K562 (cell line): ENCODE data around the gene LRRC4. TPM values are rescaled to one million over a fixed set of nuclear protein-coding genes. Genes with fewer than 3 reads are reported as not detected.

ENCODE experiments used
- ATAC-seq: fragments of 200-7000 bp; cut with Tn5 transposase; 3 replicates; pipeline ENCODE4 v1.9.1; 2020; ENCODE audit warnings: moderate library complexity
- BruUV-seq: library from RNA; stranded (reverse); fragments of 400-500 nt; replicated peaks from 2 replicates; lab custom pipeline; 2021; lab: Mats Ljungman, UMichigan
- CTCF ChIA-PET: fragments of 300-600 bp; formaldehyde crosslinking; extraction: SDS; loops from one replicate; lab custom pipeline; 2021; ENCODE audit warnings: low intra/inter-chr PET ratio; lab: Yijun Ruan, JAX
- POLR2A ChIA-PET: fragments of 300-600, 350-650 bp; sonication (Branson Sonifier 250); formaldehyde crosslinking; extraction: SDS; loops from one replicate; lab custom pipeline; 2021; ENCODE audit warnings: antibody characterized with exemption, inconsistent platforms; lab: Yijun Ruan, JAX
- DNase-seq, 4 experiments: peaks; one replicate each; pipeline versions ENCODE4 v3.0.0 to v3.0.0-alpha.2; 2011 to 2018; ENCODE audit warnings: low spot score in 3 of 4, mixed read lengths in 3 of 4; ENCODE audit errors: extremely low read depth in 1 of 4
- FAIRE-seq: peaks from 2 replicates; lab custom pipeline; 2011; peaks lifted over from hg19 to GRCh38; lab: Jason Lieb, UNC
- H2AFZ ChIP-seq: 2 replicates; pipeline ENCODE4 v1.6.0; 2011; ENCODE audit warnings: low read depth, low read length, control low read depth, inconsistent platforms
- H3K27ac ChIP-seq: fragments of 200-600 bp; 3 replicates; pipeline ENCODE4 v1.8.0; 2011; ENCODE audit warnings: low read depth, mild to moderate bottlenecking, control low read depth, inconsistent platforms, low read length, moderate library complexity, mixed read lengths; ENCODE audit errors: extremely low read depth
- H3K27me3 ChIP-seq, 2 experiments: fragments of 300-600 bp in 1 of 2; 2 replicates in 1 of 2; 3 replicates in 1 of 2; pipeline versions ENCODE4 v1.6.0 to v1.8.0; 2011; ENCODE audit warnings: inconsistent platforms in 2 of 2, low read length in 2 of 2, mild to moderate bottlenecking in 1 of 2, mixed read lengths in 1 of 2, moderate library complexity in 1 of 2; ENCODE audit not compliant: control insufficient read depth in 2 of 2, insufficient read depth in 2 of 2
- H3K36me3 ChIP-seq: fragments of 300-600 bp; 3 replicates; pipeline ENCODE4 v1.8.0; 2011; ENCODE audit warnings: mild to moderate bottlenecking, low read length, inconsistent platforms; ENCODE audit not compliant: control insufficient read depth, insufficient read depth
- H3K4me1 ChIP-seq, 2 experiments: fragments of 200-600 bp in 1 of 2; replicated peaks in 1 of 2; 2 replicates in 1 of 2; 3 replicates in 1 of 2; pipeline versions ENCODE4 v1.5.1 to v1.8.0; 2011; ENCODE audit warnings: inconsistent platforms in 2 of 2, low read length in 2 of 2, mild to moderate bottlenecking in 1 of 2, mixed read lengths in 1 of 2, moderate library complexity in 1 of 2; ENCODE audit not compliant: control insufficient read depth in 2 of 2, insufficient read depth in 2 of 2
- H3K4me2 ChIP-seq: 2 replicates; pipeline ENCODE4 v1.6.1; 2011; ENCODE audit warnings: low read length, control low read depth, inconsistent platforms, mixed read lengths; ENCODE audit not compliant: insufficient read depth
- H3K4me3 ChIP-seq: fragments of 200-600 bp; sonication (generic), shearing (Covaris generic); 2 replicates; pipeline ENCODE4 v1.5.1; 2016; ENCODE audit warnings: control low read depth, inconsistent platforms
- H3K79me2 ChIP-seq: fragments of 200-600 bp; 3 replicates; pipeline ENCODE4 v1.8.0; 2011; ENCODE audit warnings: low read length, inconsistent platforms; ENCODE audit not compliant: control insufficient read depth, insufficient read depth
- H3K9ac ChIP-seq, 2 experiments: 2 replicates each; pipeline versions ENCODE4 v1.6.0 to v1.6.1; 2011; ENCODE audit warnings: low read depth in 2 of 2, low read length in 2 of 2, control low read depth in 1 of 2, inconsistent platforms in 1 of 2, mild to moderate bottlenecking in 1 of 2, mixed read lengths in 1 of 2; ENCODE audit not compliant: insufficient read depth in 1 of 2
- H3K9me1 ChIP-seq: one replicate; pipeline ENCODE4 v1.6.0; 2011; ENCODE audit warnings: inconsistent platforms, mild to moderate bottlenecking, low read length, moderate library complexity; ENCODE audit not compliant: control insufficient read depth, insufficient read depth
- H3K9me3 ChIP-seq: replicated peaks from 2 replicates; pipeline ENCODE4 v1.5.1; 2011; ENCODE audit warnings: low read depth, low read length, inconsistent platforms; ENCODE audit not compliant: control insufficient read depth, insufficient read depth
- H4K20me1 ChIP-seq: replicated peaks from 2 replicates; pipeline ENCODE4 v1.6.1; 2011; ENCODE audit warnings: low read length, inconsistent platforms, mixed read lengths; ENCODE audit not compliant: control insufficient read depth, insufficient read depth
- GABPB2 ChIP-seq: fragments of 250-450 bp; sonication (Bioruptor Pico); conservative IDR thresholded peaks from 2 replicates; pipeline ENCODE4 v1.5.1; 2021; ENCODE audit warnings: mild to moderate bottlenecking
- THRA ChIP-seq: fragments of 450-650 bp; IDR thresholded peaks from 2 replicates; pipeline ENCODE4 v1.6.1; 2017; ENCODE audit warnings: mild to moderate bottlenecking, moderate library complexity
- ZFP30 ChIP-seq: fragments of 250-450 bp; sonication (Bioruptor Pico); IDR thresholded peaks from 2 replicates; pipeline ENCODE4 v1.8.0; 2022; ENCODE audit warnings: moderate library complexity, mild to moderate bottlenecking, inconsistent platforms, borderline replicate concordance
- ZNF785 ChIP-seq: fragments of 250-450 bp; sonication (Bioruptor Pico); IDR thresholded peaks from 2 replicates; pipeline ENCODE4 v1.4.0; 2020; ENCODE audit warnings: mild to moderate bottlenecking
- WGBS: fragments of 100-300 bp; shearing (Covaris generic); methylation state at CpG from one replicate; pipeline ENCODE4 v1.1.6; 2016; ENCODE audit warnings: low coverage, mixed read lengths; ENCODE audit not compliant: insufficient coverage; ENCODE audit errors: missing lambda C conversion rate; 5-methylcytosine and 5-hydroxymethylcytosine counted together
- in situ Hi-C: fragments of 300-500 bp; cut with MboI; formaldehyde crosslinking; loops from 4 replicates; pipeline ENCODE4 v1.15.0; 2018; ENCODE audit warnings: inconsistent platforms, mixed read lengths
- intact Hi-C: fragments of 100-400 bp; cut with micrococcal nuclease; formaldehyde crosslinking; loops from 2 replicates; pipeline ENCODE4 v1.14.2; 2022
- polyA plus RNA-seq, 8 experiments: library from polyadenylated mRNA; depleted of rRNA in 4 of 8; stranded (reverse) in 5 of 8; unstranded in 3 of 8; fragments of >200 nt; fragmentation: Nextera tagmentation in 2 of 8; fragmentation: Illumina TruSeq in 1 of 8; extraction: Ambion mirVana in 2 of 8; extraction: Trizol in 1 of 8; gene quantifications; 2 replicates each; pipeline versions ENCODE4 v1.2.1 to v1.2.3, GENCODE V29; 2011 to 2014; ENCODE audit warnings: inconsistent platforms in 1 of 8, missing spikeins in 1 of 8
- total RNA-seq, 7 experiments: library from RNA; depleted of rRNA in 6 of 7; stranded (reverse); fragments of >200 nt in 6 of 7; fragmentation: Illumina TruSeq in 2 of 7; extraction: Trizol in 2 of 7; gene quantifications; 2 replicates each; pipeline versions ENCODE4 v1.2.1 to v1.2.3, GENCODE V29; 2011 to 2021; ENCODE audit warnings: low replicate concordance in 1 of 7
- TF ChIP-seq, protein P1 (sequence below): fragments of 250-450 bp; sonication (Bioruptor Pico); IDR thresholded peaks from 2 replicates; pipeline ENCODE4 v1.8.0; 2022; ENCODE audit warnings: inconsistent platforms, mild to moderate bottlenecking, moderate library complexity, borderline replicate concordance

Gene LRRC4
- total and polyA plus RNA-seq, 9 of the 15 experiments (the other 6 are each of a cell fraction or from before 2014, with no cell fraction given): 0.04 to 0.11 TPM; not detected in 7

DNA sequence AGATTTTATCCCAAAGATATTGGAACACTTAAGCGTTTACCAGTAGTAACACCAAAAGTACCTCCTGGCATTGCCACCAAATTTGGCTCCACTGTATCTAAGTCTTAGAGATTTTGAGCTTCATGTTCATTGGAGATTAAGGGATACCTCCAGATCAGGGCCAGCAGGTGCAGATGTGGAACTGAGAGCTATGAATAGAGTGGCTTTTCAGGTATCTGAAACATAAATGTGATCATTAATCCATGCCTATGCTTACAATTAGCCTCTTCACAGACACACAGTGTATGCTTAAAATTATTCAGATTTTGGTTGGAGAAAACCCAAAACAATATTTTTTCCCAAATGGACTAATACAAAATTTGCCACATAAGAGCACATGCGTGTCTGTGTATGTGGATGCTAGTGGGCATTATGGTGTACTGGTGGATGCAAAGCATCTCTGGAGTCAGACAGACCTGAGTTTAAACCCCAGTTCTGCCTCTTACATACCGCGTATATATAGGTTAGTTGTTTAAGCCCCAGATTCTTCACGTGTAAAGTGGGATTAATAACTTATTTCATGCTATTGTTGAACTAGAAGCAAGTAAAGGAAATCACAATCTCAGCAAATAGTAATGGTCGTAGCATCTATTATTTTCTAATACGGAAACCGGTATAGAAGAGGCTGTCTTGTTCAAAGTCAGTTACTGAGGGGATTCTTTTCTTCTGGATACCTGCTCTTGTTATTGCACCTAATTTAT lies 6.8 kb upstream of the LRRC4 start:
- no peaks in the 10 kb centered on the region for H3K4me1 ChIP-seq
- POLR2A ChIA-PET: no interaction called here
- no peak overlapping the region for H3K9ac ChIP-seq
- peaks cover 29% of the 10 kb centered on the region for H3K36me3 ChIP-seq
- no peak overlapping the region for H3K27ac ChIP-seq
- DNase-seq (no peak), ATAC-seq (no peak), FAIRE-seq (no peak)
- WGBS: 85% methylated on average over 8 of the region's 8 CpGs
- H3K9me1 ChIP-seq: no peaks in the 10 kb centered on the region
- in situ Hi-C loops: no loop called here
- no peak overlapping the region for H3K4me3 ChIP-seq
- no peaks in the 10 kb centered on the region for H3K27me3 ChIP-seq
- peaks cover 35% of the 10 kb centered on the region for H4K20me1 ChIP-seq
- no TSS peak for BruUV-seq
- intact Hi-C loops: loop anchor here (5.0 kb wide), 1 partner anchor 331 kb away; no protein-coding TSS in a partner anchor
- TF ChIP-seq, protein P1, sequence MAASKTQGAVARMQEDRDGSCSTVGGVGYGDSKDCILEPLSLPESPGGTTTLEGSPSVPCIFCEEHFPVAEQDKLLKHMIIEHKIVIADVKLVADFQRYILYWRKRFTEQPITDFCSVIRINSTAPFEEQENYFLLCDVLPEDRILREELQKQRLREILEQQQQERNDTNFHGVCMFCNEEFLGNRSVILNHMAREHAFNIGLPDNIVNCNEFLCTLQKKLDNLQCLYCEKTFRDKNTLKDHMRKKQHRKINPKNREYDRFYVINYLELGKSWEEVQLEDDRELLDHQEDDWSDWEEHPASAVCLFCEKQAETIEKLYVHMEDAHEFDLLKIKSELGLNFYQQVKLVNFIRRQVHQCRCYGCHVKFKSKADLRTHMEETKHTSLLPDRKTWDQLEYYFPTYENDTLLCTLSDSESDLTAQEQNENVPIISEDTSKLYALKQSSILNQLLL (CRISPR knock-in tag): peak; percentile 84; the same call in 1 of the 2 replicates
- TF ChIP-seq THRA (no peak), ZNF785 (CRISPR knock-in tag) (no peak), GABPB2 (peak; percentile 59; the same call in 1 of the 2 replicates), ZFP30 (CRISPR knock-in tag) (no peak)
- no peaks in the 10 kb centered on the region for H3K79me2 ChIP-seq
- H2AFZ ChIP-seq: no peak overlapping the region
- no peaks in the 10 kb centered on the region for H3K9me3 ChIP-seq
- CTCF ChIA-PET: no interaction called here
- H3K4me2 ChIP-seq: no peak overlapping the region
